H9 (cell line): ENCODE data around the gene TMEM95. TPM values are rescaled to one million over a fixed set of nuclear protein-coding genes. Genes with fewer than 3 reads are reported as not detected.

ENCODE experiments used
- DNase-seq: peaks from one replicate; pipeline ENCODE4 v3.0.0-alpha.2; 2017
- H2AFZ ChIP-seq: one replicate; pipeline ENCODE4 v1.6.1; 2013; ENCODE audit warnings: mild to moderate bottlenecking, low read length, control low read depth, moderate library complexity
- H2AK5ac ChIP-seq: 2 replicates; pipeline ENCODE4 v1.6.1; 2013; ENCODE audit warnings: low read length, control low read depth, mixed read lengths; ENCODE audit not compliant: insufficient read length
- H2BK120ac ChIP-seq: one replicate; pipeline ENCODE4 v1.6.1; 2013; ENCODE audit warnings: low read depth, mild to moderate bottlenecking, low read length, control low read depth, inconsistent platforms; ENCODE audit not compliant: poor library complexity, severe bottlenecking
- H2BK12ac ChIP-seq: 2 replicates; pipeline ENCODE4 v1.6.1; 2013; ENCODE audit warnings: low read length, control low read depth, mixed read lengths, low read depth; ENCODE audit not compliant: insufficient read length
- H2BK15ac ChIP-seq: 2 replicates; pipeline ENCODE4 v1.6.1; 2013; ENCODE audit warnings: low read depth, low read length, control low read depth
- H2BK20ac ChIP-seq: one replicate; pipeline ENCODE4 v1.6.1; 2013; ENCODE audit warnings: low read depth, mild to moderate bottlenecking, low read length, control low read depth, inconsistent platforms; ENCODE audit not compliant: poor library complexity, severe bottlenecking
- H2BK5ac ChIP-seq: 2 replicates; pipeline ENCODE4 v1.6.1; 2013; ENCODE audit warnings: low read length, control low read depth, mixed read lengths; ENCODE audit not compliant: insufficient read length
- H3K14ac ChIP-seq: 2 replicates; pipeline ENCODE4 v1.6.1; 2013; ENCODE audit warnings: low read length, control low read depth; ENCODE audit not compliant: insufficient read depth
- H3K18ac ChIP-seq: 2 replicates; pipeline ENCODE4 v1.6.1; 2013; ENCODE audit warnings: low read depth, mild to moderate bottlenecking, mixed read lengths, low read length, control low read depth; ENCODE audit not compliant: insufficient read length
- H3K23ac ChIP-seq: 2 replicates; pipeline ENCODE4 v1.6.1; 2013; ENCODE audit warnings: low read length, control low read depth, mixed read lengths, low read depth; ENCODE audit not compliant: insufficient read length
- H3K23me2 ChIP-seq: 2 replicates; pipeline ENCODE4 v1.6.1; 2013; ENCODE audit warnings: low read depth, mild to moderate bottlenecking, mixed read lengths, low read length, control low read depth; ENCODE audit not compliant: insufficient read length, poor library complexity, severe bottlenecking
- H3K27ac ChIP-seq: 2 replicates; pipeline ENCODE4 v1.5.1; 2013; ENCODE audit warnings: low read length, control low read depth, mixed read lengths, low read depth; ENCODE audit not compliant: insufficient read length
- H3K27me3 ChIP-seq: 2 replicates; pipeline ENCODE4 v1.6.1; 2013; ENCODE audit warnings: low read length, control low read depth, inconsistent platforms; ENCODE audit not compliant: insufficient read depth
- H3K4ac ChIP-seq: 2 replicates; pipeline ENCODE4 v1.6.1; 2013; ENCODE audit warnings: low read depth, mild to moderate bottlenecking, control low read depth, inconsistent platforms, low read length, moderate library complexity
- H3K4me1 ChIP-seq: 2 replicates; pipeline ENCODE4 v1.6.1; 2013; ENCODE audit warnings: low read length, control low read depth, inconsistent platforms; ENCODE audit not compliant: insufficient read depth
- H3K4me2 ChIP-seq: 2 replicates; pipeline ENCODE4 v1.6.1; 2013; ENCODE audit warnings: low read length, control low read depth, mixed read lengths; ENCODE audit not compliant: insufficient read length, insufficient read depth
- H3K56ac ChIP-seq: 2 replicates; pipeline ENCODE4 v1.6.1; 2013; ENCODE audit warnings: low read depth, mild to moderate bottlenecking, mixed read lengths, low read length, control low read depth; ENCODE audit not compliant: insufficient read length
- H3K79me1 ChIP-seq: 2 replicates; pipeline ENCODE4 v1.6.1; 2013; ENCODE audit warnings: low read depth, mild to moderate bottlenecking, moderate library complexity, low read length, control low read depth, inconsistent platforms; ENCODE audit not compliant: insufficient read depth, poor library complexity, severe bottlenecking
- H3K79me2 ChIP-seq: 2 replicates; pipeline ENCODE4 v1.6.1; 2013; ENCODE audit warnings: low read length, control low read depth, inconsistent platforms; ENCODE audit not compliant: insufficient read depth
- H3K9ac ChIP-seq: 2 replicates; pipeline ENCODE4 v1.6.1; 2013; ENCODE audit warnings: low read length, control low read depth, mixed read lengths; ENCODE audit not compliant: insufficient read length; ENCODE audit errors: extremely low read depth
- H3K9me3 ChIP-seq: one replicate; pipeline ENCODE4 v1.6.1; 2013; ENCODE audit warnings: low read depth, low read length, inconsistent platforms; ENCODE audit not compliant: control insufficient read depth
- H3T11ph ChIP-seq: one replicate; pipeline ENCODE4 v1.6.1; 2013; ENCODE audit warnings: mild to moderate bottlenecking, low read length, control low read depth, inconsistent platforms
- H4K20me1 ChIP-seq: one replicate; pipeline ENCODE4 v1.6.1; 2013; ENCODE audit not compliant: control insufficient read depth, insufficient read length, insufficient read depth
- H4K5ac ChIP-seq: 2 replicates; pipeline ENCODE4 v1.6.1; 2013; ENCODE audit warnings: low read depth, mild to moderate bottlenecking, mixed read lengths, low read length, control low read depth; ENCODE audit not compliant: insufficient read length
- H4K8ac ChIP-seq: replicated peaks from 2 replicates; pipeline ENCODE4 v1.6.1; 2013; ENCODE audit warnings: low read length, control low read depth, mixed read lengths, low read depth; ENCODE audit not compliant: insufficient read length
- H4K91ac ChIP-seq: 2 replicates; pipeline ENCODE4 v1.6.1; 2013; ENCODE audit warnings: low read depth, mild to moderate bottlenecking, moderate library complexity, mixed read lengths, low read length, control low read depth; ENCODE audit not compliant: insufficient read length
- H3K27ac Mint-ChIP-seq, 3 experiments: 2 replicates in 2 of 3; 3 replicates in 1 of 3; pipeline ENCODE4 v1.8.0; 2020 to 2021; ENCODE audit warnings: mixed read lengths in 3 of 3, mild to moderate bottlenecking in 1 of 3, moderate library complexity in 1 of 3
- H3K27me3 Mint-ChIP-seq: 2 replicates; pipeline ENCODE4 v1.8.0; 2021; ENCODE audit warnings: low read depth, mild to moderate bottlenecking, moderate library complexity, mixed read lengths
- H3K36me3 Mint-ChIP-seq, 3 experiments: 2 replicates in 2 of 3; 3 replicates in 1 of 3; pipeline ENCODE4 v1.8.0; 2020 to 2021; ENCODE audit warnings: low read depth in 3 of 3, mixed read lengths in 3 of 3; ENCODE audit not compliant: insufficient read depth in 1 of 3
- H3K4me1 Mint-ChIP-seq, 2 experiments: 2 replicates each; pipeline ENCODE4 v1.8.0; 2020; ENCODE audit warnings: mixed read lengths in 2 of 2
- H3K4me3 Mint-ChIP-seq, 2 experiments: 2 replicates in 1 of 2; 3 replicates in 1 of 2; pipeline ENCODE4 v1.8.0; 2020 to 2021; ENCODE audit warnings: mild to moderate bottlenecking in 2 of 2, mixed read lengths in 2 of 2, moderate library complexity in 1 of 2
- H3K9me3 Mint-ChIP-seq, 2 experiments: 2 replicates in 1 of 2; 3 replicates in 1 of 2; pipeline ENCODE4 v1.8.0; 2020; ENCODE audit warnings: mild to moderate bottlenecking in 2 of 2, mixed read lengths in 2 of 2, moderate library complexity in 1 of 2
- CTCF ChIP-seq: fragments of 200-600 bp; sonication (generic); conservative IDR thresholded peaks from 3 replicates; pipeline ENCODE4 v1.8.0; 2021; ENCODE audit warnings: antibody characterized with exemption, mild to moderate bottlenecking
- WGBS: extraction: QIAGEN DNeasy Blood & Tissue Kit; methylation state at CpG from one replicate; pipeline ENCODE4 v1.1.7; 2013; ENCODE audit warnings: missing lambda C conversion rate, low lambda C conversion rate, mixed read lengths; ENCODE audit not compliant: insufficient read length; ENCODE audit errors: extremely low coverage; 5-methylcytosine and 5-hydroxymethylcytosine counted together
- total RNA-seq: library from RNA; stranded (reverse); gene quantifications from 2 replicates; pipeline ENCODE4 v1.2.1, GENCODE V29; 2021

The TMEM95 gene
- total RNA-seq, 1 experiment from 2014 or later = not detected

- DNase-seq = peak; percentile 74
- no peak overlapping the region for H2BK12ac ChIP-seq
- no peak overlapping the region for H3K27ac ChIP-seq
- no peak overlapping the region for H4K5ac ChIP-seq
- Mint-ChIP-seq H3K27ac (peak overlapping the region in 1 of 3 experiments; percentile 67; a peak in 2 of 7 replicates), H3K4me3 (no peak overlapping the region; a peak in 1 of 5 replicates), H3K27me3 (peaks cover 6% of the 10 kb centered on the region; the same call in 1 of the 2 replicates), H3K36me3 (no peaks in the 10 kb centered on the region), H3K9me3 (no peaks in the 10 kb centered on the region), H3K4me1 (peaks cover 6 to 24% of the 10 kb centered on the region in 2 experiments)
- no peaks in the 10 kb centered on the region for H4K20me1 ChIP-seq
- H2BK5ac ChIP-seq = no peak overlapping the region
- no peak for TF ChIP-seq CTCF
- H3K9ac ChIP-seq = no peak overlapping the region
- H3K14ac ChIP-seq = no peak overlapping the region
- no peak overlapping the region for H2AK5ac ChIP-seq
- no peak overlapping the region for H2BK120ac ChIP-seq
- no peak overlapping the region for H3K56ac ChIP-seq
- H3K23me2 ChIP-seq = no peaks in the 10 kb centered on the region
- H3K9me3 ChIP-seq = no peaks in the 10 kb centered on the region
- H3K4me2 ChIP-seq = no peak overlapping the region
- peaks cover 5% of the 10 kb centered on the region; the same call in 1 of the 2 replicates for H3K4me1 ChIP-seq
- H2BK15ac ChIP-seq = no peak overlapping the region
- no peak overlapping the region for H4K91ac ChIP-seq
- no peaks in the 10 kb centered on the region for H3K79me1 ChIP-seq
- H4K8ac ChIP-seq = no peak overlapping the region
- no peak overlapping the region for H2BK20ac ChIP-seq
- no peak overlapping the region for H2AFZ ChIP-seq
- H3K4ac ChIP-seq = no peak overlapping the region
- H3K27me3 ChIP-seq = no peaks in the 10 kb centered on the region
- H3K79me2 ChIP-seq = no peaks in the 10 kb centered on the region
- no peak overlapping the region for H3K18ac ChIP-seq
- H3T11ph ChIP-seq = no peak overlapping the region
- H3K23ac ChIP-seq = no peak overlapping the region
- whole genome bisulfite sequencing = no CpG with 5 or more reads among the region's 8 CpGs
Measured at GRCh38 chr17:7367083-7367482, 12.1 kb downstream of the TMEM95 start.
